ENCODE results near the gene SEC22C.

GRCh38 chr3:42516443-42516842, 65.3 kb downstream of the SEC22C start:
- no peak for TF ChIP-seq CTCF (IDR thresholded peaks at IDR 0.05)
- no peak for TF ChIP-seq POLR2A (IDR thresholded peaks at IDR 0.05)
